ENCODE data around the gene MEMO1. TPM values are rescaled to one million over a fixed set of nuclear protein-coding genes. Genes with fewer than 3 reads are reported as not detected.

MEMO1 gene
- total RNA-seq, 1 experiment from 2014 or later: 44.7 TPM

GRCh38 chr2:31932589-31932988 lies 78.2 kb downstream of the MEMO1 start:
- Histone ChIP-seq H3K27ac (ENCODE audit: low read depth, low read length) (no peak overlapping the region), H3K79me2 (ENCODE audit: insufficient read depth, low read length) (peaks cover 49% of the 10 kb centered on the region)
- ATAC-seq: no peak

More at GRCh38 chr2:31932589-31932988, 78.2 kb downstream of the MEMO1 start:
- Histone ChIP-seq H3K4me3 (replicated peaks in 1 of 2; ENCODE audit: low read depth in 1 of 2, low read length in 2 of 2) (no peak overlapping the region), H3K9me3 (ENCODE audit: control insufficient read depth in 1 of 2, insufficient read depth in 1 of 2, low read depth in 1 of 2, low read length in 2 of 2) (no peaks in the 10 kb centered on the region), H4K20me1 (ENCODE audit: insufficient read depth) (peaks cover 5% of the 10 kb centered on the region; the same call in 1 of the 2 replicates), H3K9me2 (ENCODE audit: insufficient read depth) (no peaks in the 10 kb centered on the region), H3K4me2 (ENCODE audit: low read length) (no peak overlapping the region), H3K27me3 (ENCODE audit: insufficient read depth, low read length) (no peaks in the 10 kb centered on the region), H3K9ac (ENCODE audit: low read length) (no peak overlapping the region), H2AFZ (ENCODE audit: low read depth, low read length, poor library complexity, severe bottlenecking) (no peak overlapping the region), H3K4me1 (ENCODE audit: control insufficient read depth in 1 of 2, insufficient read depth in 2 of 2, low read length in 2 of 2) (no peaks in the 10 kb centered on the region), H3K36me3 (ENCODE audit: control insufficient read depth in 1 of 2, insufficient read depth in 2 of 2, low read length in 2 of 2) (no peaks in the 10 kb centered on the region)
- CTCF ChIA-PET: no interaction called here
- RAD21 ChIA-PET (ENCODE audit: low non-redundant PET in 1 of 2, low total read pairs in 2 of 2, uncharacterized antibody in 2 of 2, unreplicated experiment in 2 of 2): no interaction called here
- POLR2A ChIA-PET: no interaction called here
- no peak for DNase-seq (ENCODE audit: low read depth, low spot score)
- no TSS peak for BruUV-seq (replicated peaks)
- TF ChIP-seq EZH2 (IDR thresholded peaks at IDR 0.05) (no peak), ZFX (IDR thresholded peaks at IDR 0.05) (no peak), REST (IDR thresholded peaks at IDR 0.05; ENCODE audit: low read depth) (no peak), EZH2phosphoT487 (IDR thresholded peaks at IDR 0.05; ENCODE audit: borderline replicate concordance) (no peak), CEBPB (IDR thresholded peaks at IDR 0.05; ENCODE audit: low read depth) (no peak), SRF (IDR thresholded peaks at IDR 0.05; ENCODE audit: low read depth) (no peak), EGR1 (IDR thresholded peaks at IDR 0.05; ENCODE audit: low read depth) (no peak), CBX3 (IDR thresholded peaks at IDR 0.05; ENCODE audit: low read depth) (no peak), ELF1 (IDR thresholded peaks at IDR 0.05; ENCODE audit: borderline replicate concordance, low read depth) (no peak), RAD21 (IDR thresholded peaks at IDR 0.05; ENCODE audit: low read depth) (no peak), JUND (IDR thresholded peaks at IDR 0.05) (no peak)
- intact Hi-C loops (cut with micrococcal nuclease): no loop called here

Data from HCT116 (cell line).